ENCODE data around the gene EXOC6B.

Gene EXOC6B

GRCh38 chr2:72731116-72731515 lies 94.7 kb downstream of the EXOC6B start:
- DNase-seq = no peak

GRCh38 chr2:72727356-72727755 lies 98.5 kb downstream of the EXOC6B start:
- no peak for DNase-seq

- no peak for DNase-seq
These were observed 102.0 kb downstream of the EXOC6B start for GRCh38 chr2:72723769-72724370.

- DNase-seq = peak; percentile 74
These were observed 103.3 kb downstream of the EXOC6B start for GRCh38 chr2:72722492-72723070.

- DNase-seq = peak; percentile 15
These were observed 106.4 kb downstream of the EXOC6B start for GRCh38 chr2:72719416-72719815.

- no peak for DNase-seq
These were observed 107.0 kb downstream of the EXOC6B start for GRCh38 chr2:72718876-72719275.

- DNase-seq = no peak
These were observed 109.2 kb downstream of the EXOC6B start for GRCh38 chr2:72716601-72717000.

- no peak for DNase-seq
These were observed 112.0 kb downstream of the EXOC6B start for GRCh38 chr2:72713857-72714256.

- no peak for DNase-seq
These were observed 112.9 kb downstream of the EXOC6B start for GRCh38 chr2:72712977-72713376.

- no peak for DNase-seq
These were observed 113.5 kb downstream of the EXOC6B start for GRCh38 chr2:72712304-72712703.

- no peak for DNase-seq
These were observed 115.2 kb downstream of the EXOC6B start for GRCh38 chr2:72710418-72711152.

GRCh38 chr2:72708236-72708635 lies 117.6 kb downstream of the EXOC6B start:
- DNase-seq = no peak

GRCh38 chr2:72698300-72698699 lies 127.5 kb downstream of the EXOC6B start:
- DNase-seq = no peak

GRCh38 chr2:72696559-72696958 lies 129.3 kb downstream of the EXOC6B start:
- no peak for DNase-seq

GRCh38 chr2:72695676-72696075 lies 130.2 kb downstream of the EXOC6B start:
- DNase-seq = no peak

- peak; percentile 82 for DNase-seq
These were observed 130.9 kb downstream of the EXOC6B start for GRCh38 chr2:72694715-72695496.

GRCh38 chr2:72689579-72690195 lies 136.1 kb downstream of the EXOC6B start:
- DNase-seq = no peak

GRCh38 chr2:72685638-72686213 lies 140.1 kb downstream of the EXOC6B start:
- no peak for DNase-seq

GRCh38 chr2:72682061-72682460 lies 143.8 kb downstream of the EXOC6B start:
- DNase-seq = no peak

GRCh38 chr2:72681016-72681995 lies 144.5 kb downstream of the EXOC6B start:
- no peak for DNase-seq

- no peak for DNase-seq
These were observed 147.8 kb downstream of the EXOC6B start for GRCh38 chr2:72678024-72678423.

All from fibroblast of skin of right quadriceps (primary cell).